OCI-LY7 (cell line): ENCODE data around the gene CTR9. TPM values are rescaled to one million over a fixed set of nuclear protein-coding genes. Genes with fewer than 3 reads are reported as not detected.

Experiments
- BruUV-seq: library from RNA; stranded (reverse); fragments of 400-500 nt; replicated peaks from 2 replicates; lab custom pipeline; 2021; lab: Mats Ljungman, UMichigan
- CTCF ChIA-PET: fragments of 300-600 bp; sonication (Branson Sonifier 250); formaldehyde crosslinking; loops from one replicate; lab custom pipeline; 2022; ENCODE audit warnings: antibody characterized with exemption; ENCODE audit not compliant: unreplicated experiment; lab: Charles Lee
- POLR2A ChIA-PET: fragments of 300-600 bp; sonication (Branson Sonifier 250); formaldehyde crosslinking; loops from one replicate; lab custom pipeline; 2022; ENCODE audit warnings: antibody characterized with exemption; lab: Charles Lee
- DNase-seq: peaks from one replicate; pipeline ENCODE4 v3.0.0-alpha.2; 2015; ENCODE audit warnings: low spot score
- H2AFZ ChIP-seq: fragments of 200-600 bp; sonication (generic), shearing (Covaris generic); 2 replicates; pipeline ENCODE4 v1.6.1; 2014; ENCODE audit warnings: mild to moderate bottlenecking, antibody characterized with exemption, low read length, moderate library complexity
- H3K27ac ChIP-seq: fragments of 200-600 bp; sonication (generic); 2 replicates; pipeline ENCODE4 v1.5.1; 2014; ENCODE audit warnings: mixed run types, low read depth, mild to moderate bottlenecking, moderate library complexity, low read length, inconsistent platforms; ENCODE audit not compliant: poor library complexity, severe bottlenecking
- H3K36me3 ChIP-seq: fragments of 200-600 bp; sonication (generic); 2 replicates; pipeline ENCODE4 v1.6.1; 2014; ENCODE audit warnings: mild to moderate bottlenecking, antibody characterized with exemption, low read length, moderate library complexity, mixed read lengths; ENCODE audit not compliant: insufficient read depth
- H3K4me1 ChIP-seq: fragments of 200-600 bp; sonication (generic); 2 replicates; pipeline ENCODE4 v1.5.1; 2014; ENCODE audit warnings: mild to moderate bottlenecking, low read length; ENCODE audit not compliant: insufficient read depth, poor library complexity, severe bottlenecking
- H3K4me2 ChIP-seq: fragments of 200-600 bp; sonication (generic); 2 replicates; pipeline ENCODE4 v1.6.1; 2014; ENCODE audit warnings: mild to moderate bottlenecking, low read length
- H3K4me3 ChIP-seq: fragments of 200-600 bp; sonication (generic); 2 replicates; pipeline ENCODE4 v1.5.1; 2014; ENCODE audit warnings: mild to moderate bottlenecking, low read depth, low read length; ENCODE audit not compliant: poor library complexity, severe bottlenecking
- H3K79me2 ChIP-seq: fragments of 200-600 bp; sonication (generic); 2 replicates; pipeline ENCODE4 v1.6.1; 2016; ENCODE audit warnings: low read depth, mild to moderate bottlenecking, low read length, moderate library complexity, mixed read lengths; ENCODE audit not compliant: insufficient read depth
- H3K9me2 ChIP-seq: fragments of 200-600 bp; sonication (generic); 2 replicates; pipeline ENCODE4 v1.6.1; 2016; ENCODE audit warnings: mild to moderate bottlenecking, low read length, mixed read lengths; ENCODE audit not compliant: insufficient read depth
- H3K9me3 ChIP-seq: fragments of 200-600 bp; sonication (generic); 2 replicates; pipeline ENCODE4 v1.6.1; 2014; ENCODE audit warnings: mild to moderate bottlenecking, mixed run types, low read length, mixed read lengths
- H4K20me1 ChIP-seq: fragments of 200-600 bp; sonication (generic); 2 replicates; pipeline ENCODE4 v1.6.1; 2014; ENCODE audit warnings: mild to moderate bottlenecking, antibody characterized with exemption, low read length, moderate library complexity, mixed read lengths; ENCODE audit not compliant: insufficient read depth
- CTCF ChIP-seq: fragments of 200-600 bp; sonication (generic); conservative IDR thresholded peaks from 2 replicates; pipeline ENCODE4 v1.5.1; 2014; ENCODE audit warnings: mild to moderate bottlenecking, antibody characterized with exemption, low read length, moderate library complexity, mixed read lengths
- EZH2phosphoT487 ChIP-seq: fragments of 200-600 bp; sonication (generic); IDR thresholded peaks from 2 replicates; pipeline ENCODE4 v1.6.1; 2018; ENCODE audit warnings: low read depth, borderline replicate concordance, mild to moderate bottlenecking, mixed run types, antibody characterized with exemption, low read length, moderate library complexity, mixed read lengths
- intact Hi-C: fragments of 100-400 bp; cut with micrococcal nuclease; formaldehyde crosslinking; loops from one replicate; pipeline ENCODE4 v1.10.0; 2022; ENCODE audit not compliant: unreplicated experiment
- total RNA-seq, 2 experiments: library from RNA; depleted of rRNA in 1 of 2; stranded (reverse); fragments of >200 nt in 1 of 2; shearing (Covaris generic) in 1 of 2; gene quantifications; 2 replicates each; pipeline ENCODE4 v1.2.3, GENCODE V29; 2014 to 2022

The CTR9 gene
- total RNA-seq, 2 experiments from 2014 or later: 15.3 to 29.5 TPM

GRCh38 chr11:10742460-10743208 is 8.4 kb upstream of the CTR9 start:
- intact Hi-C loops: no loop called here
- Histone ChIP-seq H3K4me2 (no peak overlapping the region), H3K27ac (no peak overlapping the region), H3K9me3 (no peaks in the 10 kb centered on the region), H3K79me2 (no peaks in the 10 kb centered on the region), H4K20me1 (no peaks in the 10 kb centered on the region), H3K4me3 (no peak overlapping the region), H3K36me3 (no peaks in the 10 kb centered on the region), H3K9me2 (no peaks in the 10 kb centered on the region), H2AFZ (no peak overlapping the region), H3K4me1 (no peaks in the 10 kb centered on the region)
- BruUV-seq: no TSS peak
- no peak for DNase-seq
- POLR2A ChIA-PET: no interaction called here
- CTCF ChIA-PET: no interaction called here
- TF ChIP-seq EZH2phosphoT487: no peak
- no peak for TF ChIP-seq CTCF

- intact Hi-C loops: no loop called here
- ChIA-PET POLR2A (no interaction called here), CTCF (no interaction called here)
These were observed 7.6 kb upstream of the CTR9 start for GRCh38 chr11:10743354-10744000.

More at GRCh38 chr11:10743354-10744000, 7.6 kb upstream of the CTR9 start:
- BruUV-seq: no TSS peak
- Histone ChIP-seq H3K27ac (no peak overlapping the region), H3K4me3 (no peak overlapping the region), H3K4me1 (no peaks in the 10 kb centered on the region), H2AFZ (no peak overlapping the region), H3K4me2 (no peak overlapping the region), H3K9me3 (no peaks in the 10 kb centered on the region), H3K36me3 (no peaks in the 10 kb centered on the region), H4K20me1 (no peaks in the 10 kb centered on the region), H3K9me2 (no peaks in the 10 kb centered on the region), H3K79me2 (no peaks in the 10 kb centered on the region)
- TF ChIP-seq EZH2phosphoT487: no peak
- TF ChIP-seq CTCF: no peak
- DNase-seq: no peak
